ENCODE data around the gene PLCG2. TPM values are rescaled to one million over a fixed set of nuclear protein-coding genes. Genes with fewer than 3 reads are reported as not detected.

The PLCG2 gene
- total RNA-seq, 1 experiment from 2014 or later, result 3.5 TPM

- Histone ChIP-seq H3K36me3 (ENCODE audit: low read depth, low read length) (no peaks in the 10 kb centered on the region), H3K27me3 (ENCODE audit: low read length) (no peaks in the 10 kb centered on the region), H3K27ac (ENCODE audit: low read length) (no peak overlapping the region), H4K20me1 (ENCODE audit: low read length) (no peaks in the 10 kb centered on the region), H2AFZ (ENCODE audit: low read length) (no peak overlapping the region), H3K79me2 (ENCODE audit: low read length) (no peaks in the 10 kb centered on the region), H3K4me1 (ENCODE audit: insufficient read depth, low read length) (no peaks in the 10 kb centered on the region; the same call in 1 of the 2 replicates), H3K9me3 (ENCODE audit: low read length) (no peaks in the 10 kb centered on the region), H3K9ac (ENCODE audit: low read length) (no peak overlapping the region), H3F3A (ENCODE audit: low read length, unreplicated experiment) (no peaks in the 10 kb centered on the region), H3K9me2 (replicated peaks; ENCODE audit: low read length) (no peaks in the 10 kb centered on the region), H3K4me2 (ENCODE audit: low read length) (no peak overlapping the region), H3K4me3 (ENCODE audit: low read length) (no peak overlapping the region)
- ChIA-PET POLR2A (ENCODE audit: unreplicated experiment) (no interaction called here), CTCF (no interaction called here)
- no peak for ATAC-seq
- intact Hi-C loops (cut with micrococcal nuclease), result no loop called here
- BruUV-seq (replicated peaks), result no TSS peak
- no peak for DNase-seq
- TF ChIP-seq EZH2phosphoT487 (IDR thresholded peaks at IDR 0.05; ENCODE audit: borderline replicate concordance, low read length), result no peak
- TF ChIP-seq, protein P1, sequence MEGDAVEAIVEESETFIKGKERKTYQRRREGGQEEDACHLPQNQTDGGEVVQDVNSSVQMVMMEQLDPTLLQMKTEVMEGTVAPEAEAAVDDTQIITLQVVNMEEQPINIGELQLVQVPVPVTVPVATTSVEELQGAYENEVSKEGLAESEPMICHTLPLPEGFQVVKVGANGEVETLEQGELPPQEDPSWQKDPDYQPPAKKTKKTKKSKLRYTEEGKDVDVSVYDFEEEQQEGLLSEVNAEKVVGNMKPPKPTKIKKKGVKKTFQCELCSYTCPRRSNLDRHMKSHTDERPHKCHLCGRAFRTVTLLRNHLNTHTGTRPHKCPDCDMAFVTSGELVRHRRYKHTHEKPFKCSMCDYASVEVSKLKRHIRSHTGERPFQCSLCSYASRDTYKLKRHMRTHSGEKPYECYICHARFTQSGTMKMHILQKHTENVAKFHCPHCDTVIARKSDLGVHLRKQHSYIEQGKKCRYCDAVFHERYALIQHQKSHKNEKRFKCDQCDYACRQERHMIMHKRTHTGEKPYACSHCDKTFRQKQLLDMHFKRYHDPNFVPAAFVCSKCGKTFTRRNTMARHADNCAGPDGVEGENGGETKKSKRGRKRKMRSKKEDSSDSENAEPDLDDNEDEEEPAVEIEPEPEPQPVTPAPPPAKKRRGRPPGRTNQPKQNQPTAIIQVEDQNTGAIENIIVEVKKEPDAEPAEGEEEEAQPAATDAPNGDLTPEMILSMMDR (conservative IDR thresholded peaks at IDR 0.05; ENCODE audit: low read depth, low read length), result no peak
- TF ChIP-seq EZH2 (IDR thresholded peaks at IDR 0.05; ENCODE audit: low read length, unreplicated experiment), result no peak
Measured at GRCh38 chr16:81786868-81787267, 7.8 kb downstream of the PLCG2 start.

DNA sequence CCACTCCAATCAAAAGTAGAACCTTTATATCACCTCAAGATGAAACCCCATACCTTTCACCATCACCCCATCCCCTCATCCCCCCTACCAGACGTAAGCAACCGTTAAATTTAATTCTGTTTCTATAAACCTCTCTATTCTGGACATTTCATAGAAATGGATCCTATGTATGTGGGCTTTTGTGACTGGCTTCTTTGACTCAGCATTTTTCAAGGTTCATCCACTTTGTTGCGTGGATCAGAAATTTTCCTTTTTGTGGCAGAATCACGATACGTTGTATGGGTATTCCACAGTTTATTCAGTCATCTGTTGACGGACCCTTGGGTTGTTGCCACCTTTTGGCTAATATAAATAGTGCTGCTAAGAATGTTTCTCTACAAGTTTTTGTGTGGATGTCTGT, 8.6 kb downstream of the PLCG2 start:
- no peaks in the 10 kb centered on the region for H3K9me3 ChIP-seq (ENCODE audit: low read length)
- no peaks in the 10 kb centered on the region; the same call in 1 of the 2 replicates for H3K4me1 ChIP-seq (ENCODE audit: insufficient read depth, low read length)
- ChIA-PET POLR2A (ENCODE audit: unreplicated experiment) (no interaction called here), CTCF (no interaction called here)
- ATAC-seq, result no peak
- H3K9ac ChIP-seq (ENCODE audit: low read length), result no peak overlapping the region
- H3F3A ChIP-seq (ENCODE audit: low read length, unreplicated experiment), result no peaks in the 10 kb centered on the region
- TF ChIP-seq EZH2phosphoT487 (IDR thresholded peaks at IDR 0.05; ENCODE audit: borderline replicate concordance, low read length), result no peak
- TF ChIP-seq EZH2 (IDR thresholded peaks at IDR 0.05; ENCODE audit: low read length, unreplicated experiment), result no peak
- TF ChIP-seq, protein P1 (conservative IDR thresholded peaks at IDR 0.05; ENCODE audit: low read depth, low read length), result no peak
- BruUV-seq (replicated peaks), result no TSS peak
- no peak overlapping the region for H3K4me3 ChIP-seq (ENCODE audit: low read length)
- H3K27ac ChIP-seq (ENCODE audit: low read length), result no peak overlapping the region
- H3K9me2 ChIP-seq (replicated peaks; ENCODE audit: low read length), result no peaks in the 10 kb centered on the region
- no peaks in the 10 kb centered on the region for H4K20me1 ChIP-seq (ENCODE audit: low read length)
- H3K4me2 ChIP-seq (ENCODE audit: low read length), result no peak overlapping the region
- H2AFZ ChIP-seq (ENCODE audit: low read length), result no peak overlapping the region
- no peaks in the 10 kb centered on the region for H3K27me3 ChIP-seq (ENCODE audit: low read length)
- no peak for DNase-seq
- H3K79me2 ChIP-seq (ENCODE audit: low read length), result no peaks in the 10 kb centered on the region
- no peaks in the 10 kb centered on the region for H3K36me3 ChIP-seq (ENCODE audit: low read depth, low read length)
- intact Hi-C loops (cut with micrococcal nuclease), result no loop called here

DNA sequence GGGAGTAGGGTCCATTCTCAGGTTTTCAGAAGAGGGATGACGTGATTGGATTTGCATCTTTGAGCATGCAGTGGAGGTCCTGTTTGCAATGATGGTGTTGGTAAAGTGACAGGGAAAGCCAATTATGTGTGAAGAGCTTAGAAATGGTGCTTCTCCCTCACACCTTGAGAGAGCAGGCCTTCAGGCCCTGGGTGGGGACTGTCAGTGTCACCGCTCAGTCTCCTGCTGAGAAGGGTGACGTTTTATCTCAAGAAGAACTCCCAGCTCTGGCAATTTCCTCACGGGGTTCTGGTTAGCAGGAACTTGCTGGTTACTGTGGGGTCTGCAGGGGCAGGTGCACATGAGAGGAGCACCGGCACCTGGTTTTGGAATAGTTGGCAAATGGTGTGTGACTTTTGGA, 11.2 kb downstream of the PLCG2 start:
- ChIA-PET POLR2A (ENCODE audit: unreplicated experiment) (no interaction called here), CTCF (no interaction called here)
- H3K9me2 ChIP-seq (replicated peaks; ENCODE audit: low read length), result no peaks in the 10 kb centered on the region
- DNase-seq (no peak), ATAC-seq (no peak)
- H3K27me3 ChIP-seq (ENCODE audit: low read length), result no peaks in the 10 kb centered on the region
- H4K20me1 ChIP-seq (ENCODE audit: low read length), result no peaks in the 10 kb centered on the region
- no peak overlapping the region for H3K27ac ChIP-seq (ENCODE audit: low read length)
- BruUV-seq (replicated peaks), result no TSS peak
- no peaks in the 10 kb centered on the region for H3K9me3 ChIP-seq (ENCODE audit: low read length)
- no peak overlapping the region for H3K4me3 ChIP-seq (ENCODE audit: low read length)
- H3K4me1 ChIP-seq (ENCODE audit: insufficient read depth, low read length), result no peaks in the 10 kb centered on the region; the same call in 1 of the 2 replicates
- H3K9ac ChIP-seq (ENCODE audit: low read length), result no peak overlapping the region
- no peaks in the 10 kb centered on the region for H3F3A ChIP-seq (ENCODE audit: low read length, unreplicated experiment)
- no peak overlapping the region for H2AFZ ChIP-seq (ENCODE audit: low read length)
- no peak overlapping the region for H3K4me2 ChIP-seq (ENCODE audit: low read length)
- intact Hi-C loops (cut with micrococcal nuclease), result no loop called here
- TF ChIP-seq, protein P1 (conservative IDR thresholded peaks at IDR 0.05; ENCODE audit: low read depth, low read length), result no peak
- TF ChIP-seq EZH2phosphoT487 (IDR thresholded peaks at IDR 0.05; ENCODE audit: borderline replicate concordance, low read length) (no peak), EZH2 (IDR thresholded peaks at IDR 0.05; ENCODE audit: low read length, unreplicated experiment) (no peak)
- no peaks in the 10 kb centered on the region for H3K36me3 ChIP-seq (ENCODE audit: low read depth, low read length)
- no peaks in the 10 kb centered on the region for H3K79me2 ChIP-seq (ENCODE audit: low read length)
